Activated CD8-positive, alpha-beta T cell treated with anti-CD3 and anti-CD28 coated beads for 36 hours (primary cell): ENCODE results near the gene SLC16A7. TPM values are rescaled to one million over a fixed set of nuclear protein-coding genes. Genes with fewer than 3 reads are reported as not detected.

Source experiments
- ATAC-seq: fragments of 200-7000 bp; cut with Tn5 transposase; one replicate; pipeline ENCODE4 v1.10.0; 2021; ENCODE audit warnings: mild to moderate bottlenecking, moderate library complexity
- CTCF ChIA-PET: fragments of 350-600 bp; sonication (Branson Sonifier 250); formaldehyde crosslinking; loops from one replicate; lab custom pipeline; 2021; ENCODE audit warnings: antibody characterized with exemption; lab: Charles Lee
- POLR2A ChIA-PET: fragments of 350-600 bp; sonication (Branson Sonifier 250); formaldehyde crosslinking; loops from one replicate; lab custom pipeline; 2021; ENCODE audit warnings: antibody characterized with exemption; lab: Charles Lee
- DNase-seq: peaks from one replicate; pipeline ENCODE4 v3.0.0-alpha.2; 2020
- H3K27ac Mint-ChIP-seq: one replicate; pipeline ENCODE4 v1.8.0; 2021; ENCODE audit warnings: mild to moderate bottlenecking, mixed read lengths
- H3K27me3 Mint-ChIP-seq: one replicate; pipeline ENCODE4 v1.8.0; 2021; ENCODE audit warnings: mixed read lengths
- H3K36me3 Mint-ChIP-seq: one replicate; pipeline ENCODE4 v1.8.0; 2021; ENCODE audit warnings: low read depth, mixed read lengths
- H3K4me1 Mint-ChIP-seq: one replicate; pipeline ENCODE4 v1.8.0; 2021; ENCODE audit warnings: low read depth, mixed read lengths
- H3K4me3 Mint-ChIP-seq: one replicate; pipeline ENCODE4 v1.8.0; 2021; ENCODE audit warnings: mild to moderate bottlenecking, moderate library complexity, mixed read lengths
- H3K9me3 Mint-ChIP-seq: one replicate; pipeline ENCODE4 v1.8.0; 2021; ENCODE audit warnings: mixed read lengths
- CTCF ChIP-seq: fragments of 200-600 bp; IDR thresholded peaks from one replicate; pipeline ENCODE4 v1.8.0; 2022; ENCODE audit warnings: antibody characterized with exemption, mild to moderate bottlenecking
- intact Hi-C: fragments of 100-400 bp; cut with micrococcal nuclease; formaldehyde crosslinking; loops from one replicate; pipeline ENCODE4 v1.10.0; 2022
- total RNA-seq, 2 experiments: library from RNA; stranded (reverse); gene quantifications; one replicate each; pipeline ENCODE4 v1.2.3, GENCODE V29; 2021

Gene SLC16A7
- total RNA-seq, 2 experiments from 2014 or later: 21.0 to 21.4 TPM

DNA sequence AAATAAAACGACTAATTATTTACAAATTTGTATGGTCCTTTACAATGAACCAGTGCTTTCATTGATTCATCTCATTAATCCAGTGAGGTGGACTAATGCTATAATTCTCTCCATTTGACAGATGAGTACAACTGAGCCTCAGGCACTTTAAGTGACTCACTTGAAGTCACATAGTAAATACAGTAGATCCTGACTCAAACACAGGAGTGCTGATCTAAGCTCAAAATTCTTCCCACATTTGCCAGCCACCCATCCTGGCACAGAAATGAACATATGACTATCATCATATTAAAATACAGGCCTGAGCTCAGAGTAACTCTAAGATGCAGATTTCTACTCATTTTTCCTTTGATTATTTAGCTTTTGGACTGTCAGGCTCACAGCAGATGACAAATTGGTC, 30.6 kb downstream of the SLC16A7 start:
- TF ChIP-seq CTCF: no peak
- Mint-ChIP-seq H3K9me3 (no peaks in the 10 kb centered on the region), H3K27me3 (no peaks in the 10 kb centered on the region), H3K36me3 (peaks cover 27% of the 10 kb centered on the region), H3K4me3 (no peak overlapping the region), H3K27ac (no peak overlapping the region), H3K4me1 (peaks cover 58% of the 10 kb centered on the region)
- DNase-seq: no peak
- ChIA-PET CTCF (interaction anchor here (1.2 kb wide), 1 partner anchor 16 kb away, joined by 3 read pairs; no protein-coding TSS in a partner anchor), POLR2A (no interaction called here)
- intact Hi-C loops: no loop called here
- ATAC-seq: no peak

GRCh38 chr12:59627582-59627981, 31.8 kb downstream of the SLC16A7 start:
- Mint-ChIP-seq H3K27ac (peak overlapping the region; percentile 25), H3K36me3 (peaks cover 33% of the 10 kb centered on the region), H3K9me3 (no peaks in the 10 kb centered on the region), H3K4me3 (no peak overlapping the region), H3K4me1 (peaks cover 59% of the 10 kb centered on the region), H3K27me3 (no peaks in the 10 kb centered on the region)
- ATAC-seq: peak; percentile 60
- intact Hi-C loops: no loop called here
- ChIA-PET CTCF (interaction anchor here (1.0 to 1.2 kb wide), 2 partner anchors 17 to 180 kb away, joined by 3 read pairs; no protein-coding TSS in a partner anchor), POLR2A (no interaction called here)
- no peak for TF ChIP-seq CTCF
- no peak for DNase-seq

DNA sequence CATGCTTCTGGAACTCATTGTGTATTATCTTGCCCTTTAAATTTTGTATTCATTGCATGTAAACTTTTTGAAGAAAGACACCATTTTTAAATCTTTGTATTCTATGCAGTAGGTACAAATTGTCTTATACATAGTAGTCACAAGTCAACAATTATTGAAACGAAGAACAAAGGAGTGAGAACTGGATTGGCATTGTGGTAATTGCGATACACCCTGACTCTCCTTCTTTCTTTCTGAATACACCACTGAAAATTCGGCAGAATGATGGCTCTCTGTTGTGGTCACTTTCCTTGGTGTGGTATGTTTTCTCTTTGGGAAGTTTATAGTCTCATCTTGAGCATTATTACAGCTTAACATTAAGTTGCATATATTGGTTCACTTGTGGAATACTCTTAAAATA, 34.1 kb downstream of the SLC16A7 start:
- no peak overlapping the region for H3K4me3 Mint-ChIP-seq
- H3K27me3 Mint-ChIP-seq: no peaks in the 10 kb centered on the region
- peaks cover 65% of the 10 kb centered on the region for H3K4me1 Mint-ChIP-seq
- intact Hi-C loops: no loop called here
- no peak overlapping the region for H3K27ac Mint-ChIP-seq
- H3K36me3 Mint-ChIP-seq: peaks cover 32% of the 10 kb centered on the region
- ATAC-seq: no peak
- ChIA-PET POLR2A (interaction anchor here (2.0 kb wide), 1 partner anchor 34 kb away, joined by 5 read pairs; the partner anchor contains the start of gene SLC16A7), CTCF (interaction anchor here (1.1 kb wide), 1 partner anchor 9 kb away, joined by 3 read pairs; no protein-coding TSS in a partner anchor)
- H3K9me3 Mint-ChIP-seq: peaks cover 2% of the 10 kb centered on the region
- no peak for TF ChIP-seq CTCF
- no peak for DNase-seq

DNA sequence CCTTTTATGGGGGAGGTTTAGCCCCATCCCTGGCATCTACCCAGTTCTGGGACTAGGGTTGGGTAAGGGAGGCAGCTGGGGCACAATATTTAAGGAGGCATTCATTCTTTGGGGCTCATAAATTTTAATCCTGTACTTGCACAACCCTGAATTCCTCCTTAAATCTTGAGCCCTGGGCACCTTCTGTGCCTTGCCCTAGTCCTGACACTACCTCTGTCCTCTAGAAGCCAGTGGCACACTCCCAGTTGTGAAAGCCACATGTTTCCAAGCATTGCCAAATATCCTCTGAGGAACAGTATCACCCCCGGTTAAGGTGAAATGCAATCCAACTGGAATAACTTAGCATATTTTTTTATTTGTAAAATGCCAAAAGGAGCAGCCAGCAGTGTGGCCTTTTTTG, 36.6 kb downstream of the SLC16A7 start:
- POLR2A ChIA-PET: interaction anchor here (0.9 kb wide), 1 partner anchor 36 kb away, joined by 3 read pairs; the partner anchor contains the start of gene SLC16A7
- no peak for TF ChIP-seq CTCF
- DNase-seq (no peak), ATAC-seq (no peak)
- Mint-ChIP-seq H3K36me3 (peaks cover 30% of the 10 kb centered on the region), H3K9me3 (peaks cover 2% of the 10 kb centered on the region), H3K27me3 (no peaks in the 10 kb centered on the region), H3K4me3 (no peak overlapping the region), H3K4me1 (peaks cover 60% of the 10 kb centered on the region), H3K27ac (no peak overlapping the region)
- CTCF ChIA-PET: no interaction called here
- intact Hi-C loops: no loop called here

DNA sequence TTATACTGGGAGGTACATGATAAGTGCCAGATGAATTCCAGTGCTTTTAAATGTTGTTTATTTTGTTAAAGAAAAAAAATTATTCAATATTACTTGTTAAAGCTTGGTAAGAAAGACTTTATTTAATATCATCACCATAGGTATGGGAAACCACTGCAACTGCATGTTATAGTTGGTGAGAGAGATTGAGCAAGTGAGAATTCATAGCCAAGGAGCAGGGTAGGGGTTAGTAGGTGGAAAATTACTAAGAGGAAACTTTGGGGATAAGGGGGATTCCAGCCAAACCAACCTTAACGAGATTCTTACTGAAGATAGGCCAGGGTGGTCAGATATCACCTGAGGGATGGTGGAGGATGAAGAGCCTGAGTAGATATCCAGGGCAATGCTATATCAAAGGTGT, 38.4 kb downstream of the SLC16A7 start:
- POLR2A ChIA-PET: no interaction called here
- Mint-ChIP-seq H3K4me1 (peaks cover 64% of the 10 kb centered on the region), H3K27me3 (no peaks in the 10 kb centered on the region), H3K4me3 (no peak overlapping the region), H3K36me3 (peaks cover 28% of the 10 kb centered on the region), H3K27ac (no peak overlapping the region), H3K9me3 (peaks cover 2% of the 10 kb centered on the region)
- DNase-seq: no peak
- ATAC-seq: peak; percentile 10
- intact Hi-C loops: no loop called here
- CTCF ChIA-PET: interaction anchor here (1.5 kb wide), 1 partner anchor 16 kb away, joined by 3 read pairs; no protein-coding TSS in a partner anchor
- TF ChIP-seq CTCF: no peak
